IPS-18c (cell line): ENCODE measurements around the gene BDH1.

ENCODE experiments used
- H3K4me3 ChIP-seq: 2 replicates; pipeline ENCODE4 v1.7.0; 2013; ENCODE audit warnings: low read depth, mild to moderate bottlenecking, low read length, moderate library complexity; ENCODE audit not compliant: insufficient read depth
- H3K9me3 ChIP-seq: one replicate; pipeline ENCODE4 v1.6.1; 2013; ENCODE audit warnings: mild to moderate bottlenecking, low read length, moderate library complexity; ENCODE audit not compliant: control insufficient read depth, insufficient read depth

Gene BDH1

DNA sequence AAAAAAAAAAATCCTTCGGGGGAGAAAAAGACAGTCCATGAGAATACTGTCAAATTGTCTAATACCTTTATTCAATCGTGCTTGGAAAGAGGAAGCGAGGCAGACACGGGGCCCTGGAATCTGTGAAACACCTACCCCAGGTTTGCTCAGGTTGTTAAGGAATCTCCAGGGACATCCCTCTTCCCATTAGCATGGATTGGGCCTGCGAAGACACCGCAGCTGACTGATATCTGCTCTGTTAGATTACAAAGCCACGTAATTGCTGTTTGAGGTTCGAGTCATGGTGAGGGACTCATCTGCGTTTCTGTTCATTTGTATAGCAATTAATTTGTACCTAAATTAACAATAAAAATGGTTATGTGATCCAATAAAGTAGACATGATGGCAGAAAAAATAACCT, 91.0 kb downstream of the BDH1 start:
- H3K4me3 ChIP-seq: no peak overlapping the region

DNA sequence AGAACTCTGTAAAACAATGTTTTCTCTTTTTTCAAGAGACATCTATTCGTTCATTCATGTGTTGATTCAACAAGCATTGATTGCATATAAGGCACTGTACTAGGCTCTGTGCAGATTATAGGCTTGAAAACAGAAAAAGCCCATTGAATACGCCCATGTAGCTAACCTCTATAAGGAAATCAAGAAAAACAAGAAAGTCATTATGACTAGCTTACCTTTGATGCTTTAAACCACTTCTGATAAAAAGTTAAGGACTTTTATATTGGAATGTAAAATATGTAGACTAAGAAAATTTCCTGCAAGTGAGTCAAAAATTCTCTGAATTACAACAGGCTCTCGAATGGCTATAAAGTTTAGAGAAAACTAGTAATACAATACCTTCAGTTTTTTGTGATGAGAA, 92.5 kb downstream of the BDH1 start:
- Histone ChIP-seq H3K9me3 (peaks cover 7% of the 10 kb centered on the region), H3K4me3 (no peak overlapping the region)

More for the DNA sequence above, 91.0 kb downstream of the BDH1 start:
- peaks cover 4% of the 10 kb centered on the region for H3K9me3 ChIP-seq

DNA sequence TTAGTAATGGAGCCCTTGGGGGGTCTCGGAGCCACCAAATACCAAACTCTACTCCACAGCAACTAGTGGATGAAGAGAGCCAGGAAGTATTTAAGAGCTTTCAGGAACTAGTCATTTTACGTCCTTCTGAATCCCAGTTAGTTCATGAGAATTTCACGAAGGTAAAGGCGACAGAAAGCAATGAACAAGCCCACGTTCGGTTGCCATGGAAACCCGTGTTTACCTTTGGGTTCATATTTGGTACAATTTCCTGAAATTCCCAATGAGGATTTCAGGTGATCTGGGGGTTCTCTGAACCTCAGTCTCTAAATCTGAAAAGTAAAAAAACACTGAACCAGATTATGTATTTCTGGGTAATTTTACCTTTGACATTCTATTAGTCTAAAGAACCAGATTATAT, 93.0 kb downstream of the BDH1 start:
- no peak overlapping the region for H3K4me3 ChIP-seq
- peaks cover 7% of the 10 kb centered on the region for H3K9me3 ChIP-seq

DNA sequence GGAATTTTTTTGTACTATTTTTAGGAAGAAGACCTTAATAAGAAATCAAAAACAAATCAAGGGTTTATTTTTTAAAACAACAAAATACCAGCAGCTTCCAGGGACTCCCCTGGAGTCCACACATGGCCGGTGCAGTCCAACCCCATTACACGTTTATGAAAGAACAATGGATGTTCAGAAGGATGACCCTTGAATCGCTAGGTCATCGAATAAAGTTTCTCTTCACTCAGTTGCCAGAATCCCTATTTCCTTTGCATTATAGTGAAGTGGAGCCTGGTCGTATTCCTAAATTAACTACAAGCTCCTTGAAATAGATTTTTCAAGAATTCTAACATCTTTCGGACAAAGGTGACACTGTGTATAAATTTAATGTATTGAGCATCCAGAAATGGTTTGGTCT, 95.1 kb downstream of the BDH1 start:
- Histone ChIP-seq H3K4me3 (no peak overlapping the region), H3K9me3 (peaks cover 7% of the 10 kb centered on the region)

DNA sequence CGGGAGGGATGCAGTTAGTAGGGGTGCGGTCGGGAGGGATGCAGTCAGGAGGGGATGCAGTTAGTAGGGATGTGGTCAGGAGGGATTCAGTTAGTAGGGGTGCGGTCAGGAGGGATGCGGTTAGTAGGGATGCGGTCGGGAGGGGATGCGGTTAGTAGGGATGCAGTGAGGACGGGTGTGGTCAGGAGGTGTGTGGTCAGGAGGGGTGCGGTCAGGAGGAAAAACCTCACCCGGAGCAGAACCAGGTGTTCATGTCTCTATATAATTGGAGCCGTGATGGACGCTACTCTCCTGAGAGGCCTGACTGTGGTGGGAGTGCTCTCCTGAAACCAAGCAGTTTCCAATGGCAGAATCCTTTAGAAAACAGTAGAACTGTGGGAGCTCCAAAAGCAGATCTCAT, 95.8 kb downstream of the BDH1 start:
- peaks cover 7% of the 10 kb centered on the region for H3K9me3 ChIP-seq
- no peak overlapping the region for H3K4me3 ChIP-seq
